H1 (cell line): ENCODE data around the gene RANBP2. TPM values are rescaled to one million over a fixed set of nuclear protein-coding genes. Genes with fewer than 3 reads are reported as not detected.

Experiments used
- ASH2L ChIP-seq: fragments of 200-600, 300-600 bp; sonication (generic); IDR thresholded peaks from one replicate; pipeline ENCODE4 v1.7.1; 2017; ENCODE audit warnings: low read length
- BRCA1 ChIP-seq: IDR thresholded peaks from 2 replicates; pipeline ENCODE4 v1.6.1; 2012; ENCODE audit warnings: low read depth, low read length, improper control_type of control experiment
- CHD2 ChIP-seq: IDR thresholded peaks from 2 replicates; pipeline ENCODE4 v1.6.1; 2012; ENCODE audit warnings: low read length, improper control_type of control experiment
- EGR1 ChIP-seq: IDR thresholded peaks from 2 replicates; pipeline ENCODE4 v1.6.1; 2011; ENCODE audit warnings: low read depth, low read length, borderline replicate concordance
- EZH2 ChIP-seq: fragments of 200-600 bp; sonication (generic); IDR thresholded peaks from 2 replicates; pipeline ENCODE4 v1.7.1; 2012; ENCODE audit warnings: low read depth, mild to moderate bottlenecking, moderate library complexity, low read length, inconsistent platforms; ENCODE audit not compliant: severe bottlenecking
- FOSL1 ChIP-seq: IDR thresholded peaks from 2 replicates; pipeline ENCODE4 v1.6.1; 2011; ENCODE audit warnings: mild to moderate bottlenecking, low read depth, low read length, moderate library complexity; ENCODE audit not compliant: insufficient read depth
- GABPA ChIP-seq: IDR thresholded peaks from 2 replicates; pipeline ENCODE4 v1.6.1; 2011; ENCODE audit warnings: mild to moderate bottlenecking, low read length, moderate library complexity, borderline replicate concordance; ENCODE audit not compliant: insufficient read depth
- GTF2F1 ChIP-seq: IDR thresholded peaks from 2 replicates; pipeline ENCODE4 v1.6.1; 2012; ENCODE audit warnings: low read depth, low read length, improper control_type of control experiment, borderline replicate concordance
- KDM4A ChIP-seq: IDR thresholded peaks from one replicate; pipeline ENCODE4 v1.7.1; 2012; ENCODE audit warnings: low read depth, mild to moderate bottlenecking, moderate library complexity, low read length, inconsistent platforms; ENCODE audit not compliant: severe bottlenecking
- KDM5A ChIP-seq: fragments of 200-600 bp; IDR thresholded peaks from 2 replicates; pipeline ENCODE4 v1.7.1; 2012; ENCODE audit warnings: mild to moderate bottlenecking, low read length, inconsistent platforms, mixed read lengths
- POLR2AphosphoS5 ChIP-seq: IDR thresholded peaks from 2 replicates; pipeline ENCODE4 v1.6.1; 2011; ENCODE audit warnings: low read depth, low read length
- RFX5 ChIP-seq: IDR thresholded peaks from 2 replicates; pipeline ENCODE4 v1.6.1; 2011; ENCODE audit warnings: low read depth, low read length, improper control_type of control experiment, borderline replicate concordance
- RXRA ChIP-seq: IDR thresholded peaks from 2 replicates; pipeline ENCODE4 v1.6.1; 2011; ENCODE audit warnings: low read depth, mild to moderate bottlenecking, low read length, moderate library complexity; ENCODE audit not compliant: insufficient read depth
- SIX5 ChIP-seq: IDR thresholded peaks from 2 replicates; pipeline ENCODE4 v1.6.1; 2011; ENCODE audit warnings: mild to moderate bottlenecking, low read depth, low read length
- SP1 ChIP-seq: IDR thresholded peaks from 2 replicates; pipeline ENCODE4 v1.6.1; 2011; ENCODE audit warnings: low read depth, low read length
- SP4 ChIP-seq: IDR thresholded peaks from 2 replicates; pipeline ENCODE4 v1.6.1; 2012; ENCODE audit warnings: low read length, inconsistent platforms
- TAF1 ChIP-seq: IDR thresholded peaks from 2 replicates; pipeline ENCODE4 v1.6.1; 2011; ENCODE audit warnings: mild to moderate bottlenecking, low read depth, low read length
- TEAD4 ChIP-seq: IDR thresholded peaks from 2 replicates; pipeline ENCODE4 v1.6.1; 2012; ENCODE audit warnings: low read depth, low read length, inconsistent platforms, mixed read lengths
- ZNF274 ChIP-seq: IDR thresholded peaks from 2 replicates; pipeline ENCODE4 v1.7.0; 2012; ENCODE audit warnings: low read length, borderline replicate concordance; ENCODE audit errors: extremely low read depth
- polyA plus RNA-seq, 7 experiments: library from polyadenylated mRNA; depleted of rRNA in 3 of 7; stranded (reverse) in 5 of 7; unstranded in 2 of 7; fragments of >200 nt in 5 of 7; fragments of 200-250 nt in 2 of 7; gene quantifications; 1 replicate in 5 of 7; 2 replicates in 1 of 7; 4 replicates in 1 of 7; pipeline versions ENCODE4 v1.2.1 to v1.2.3, GENCODE V29; 2011 to 2013; ENCODE audit warnings: missing spikeins in 2 of 7, mixed read lengths in 2 of 7
- total RNA-seq: library from RNA; stranded (reverse); fragmentation: NEBNext Ultra II Directional; extraction: Animal tissue kit (Norgen Biotek cat#: 25700); gene quantifications from 2 replicates; pipeline ENCODE4 v1.2.1, GENCODE V29; 2021
- TF ChIP-seq, protein P1 (sequence below), 3 experiments: IDR thresholded peaks; 1 replicate in 2 of 3; 2 replicates in 1 of 3; pipeline versions ENCODE4 v1.5.1 to v1.6.1; 2011; ENCODE audit warnings: low read length in 3 of 3, mild to moderate bottlenecking in 3 of 3, inconsistent platforms in 2 of 3, low read depth in 1 of 3, moderate library complexity in 1 of 3; ENCODE audit not compliant: insufficient read depth in 1 of 3; ENCODE audit errors: control extremely low read depth in 1 of 3
- TF ChIP-seq, protein P2 (sequence below): IDR thresholded peaks from 2 replicates; pipeline ENCODE4 v1.6.1; 2012; ENCODE audit warnings: inconsistent platforms

Gene RANBP2
- total and polyA plus RNA-seq, 2 of the 8 experiments (the other 6 are each of a cell fraction or from before 2014, with no cell fraction given) = 8.2 to 95.9 TPM

DNA sequence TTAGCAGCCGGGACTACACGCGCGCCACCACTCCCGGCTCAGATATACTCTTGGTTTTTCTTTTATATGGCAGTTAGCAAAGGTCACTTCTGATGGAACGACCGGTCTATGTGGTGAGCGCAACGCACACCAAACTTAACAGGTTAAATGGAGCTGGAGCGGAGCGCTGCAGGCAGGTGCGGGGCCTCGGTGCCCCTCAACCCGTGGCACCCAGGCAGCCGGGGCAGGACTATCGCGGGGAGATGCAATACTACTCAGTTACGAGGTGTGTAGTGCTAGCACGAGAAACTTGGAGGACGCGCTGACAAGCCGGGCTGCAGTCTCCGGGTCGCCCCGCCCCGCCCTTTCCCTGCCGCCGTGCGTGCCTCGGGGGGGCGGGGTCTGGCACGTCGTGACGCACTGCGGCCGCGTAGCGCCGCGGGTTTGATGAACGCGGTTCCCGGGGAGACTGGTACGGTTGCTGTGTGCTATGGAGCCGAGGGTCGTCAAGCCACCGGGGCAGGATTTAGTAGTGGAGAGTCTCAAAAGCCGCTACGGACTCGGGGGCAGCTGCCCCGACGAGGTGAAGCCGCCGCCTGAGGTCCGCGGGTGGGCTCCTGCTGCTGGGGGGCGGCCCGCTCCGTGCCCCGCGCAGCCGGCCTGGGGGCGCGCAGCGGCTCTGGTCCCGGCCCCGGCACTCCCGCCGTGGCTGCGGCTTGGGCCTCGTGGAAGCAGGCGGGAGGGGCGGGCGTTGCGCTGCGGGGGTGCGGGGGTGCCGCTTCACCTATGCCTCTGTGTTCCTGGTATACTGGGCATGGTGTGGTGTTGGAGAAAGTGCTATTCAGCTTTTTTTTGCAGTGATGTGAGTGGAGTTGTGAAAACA lies 67.3 kb downstream of the RANBP2 start, which contains the start of gene CCDC138 (continued):
- no peak for TF ChIP-seq GABPA
- TF ChIP-seq SP4 = no peak
- TF ChIP-seq ZNF274 = no peak
- no peak for TF ChIP-seq KDM4A
- TF ChIP-seq, protein P1, sequence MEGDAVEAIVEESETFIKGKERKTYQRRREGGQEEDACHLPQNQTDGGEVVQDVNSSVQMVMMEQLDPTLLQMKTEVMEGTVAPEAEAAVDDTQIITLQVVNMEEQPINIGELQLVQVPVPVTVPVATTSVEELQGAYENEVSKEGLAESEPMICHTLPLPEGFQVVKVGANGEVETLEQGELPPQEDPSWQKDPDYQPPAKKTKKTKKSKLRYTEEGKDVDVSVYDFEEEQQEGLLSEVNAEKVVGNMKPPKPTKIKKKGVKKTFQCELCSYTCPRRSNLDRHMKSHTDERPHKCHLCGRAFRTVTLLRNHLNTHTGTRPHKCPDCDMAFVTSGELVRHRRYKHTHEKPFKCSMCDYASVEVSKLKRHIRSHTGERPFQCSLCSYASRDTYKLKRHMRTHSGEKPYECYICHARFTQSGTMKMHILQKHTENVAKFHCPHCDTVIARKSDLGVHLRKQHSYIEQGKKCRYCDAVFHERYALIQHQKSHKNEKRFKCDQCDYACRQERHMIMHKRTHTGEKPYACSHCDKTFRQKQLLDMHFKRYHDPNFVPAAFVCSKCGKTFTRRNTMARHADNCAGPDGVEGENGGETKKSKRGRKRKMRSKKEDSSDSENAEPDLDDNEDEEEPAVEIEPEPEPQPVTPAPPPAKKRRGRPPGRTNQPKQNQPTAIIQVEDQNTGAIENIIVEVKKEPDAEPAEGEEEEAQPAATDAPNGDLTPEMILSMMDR (IDR thresholded peaks at IDR 0.05; ENCODE audit: control extremely low read depth in 1 of 3, insufficient read depth in 1 of 3, low read depth in 1 of 3, low read length in 3 of 3) = no peak
- no peak for TF ChIP-seq SIX5
- no peak; the same call in 1 of the 2 replicates for TF ChIP-seq TEAD4
- TF ChIP-seq SP1 = no peak
- TF ChIP-seq, protein P2, sequence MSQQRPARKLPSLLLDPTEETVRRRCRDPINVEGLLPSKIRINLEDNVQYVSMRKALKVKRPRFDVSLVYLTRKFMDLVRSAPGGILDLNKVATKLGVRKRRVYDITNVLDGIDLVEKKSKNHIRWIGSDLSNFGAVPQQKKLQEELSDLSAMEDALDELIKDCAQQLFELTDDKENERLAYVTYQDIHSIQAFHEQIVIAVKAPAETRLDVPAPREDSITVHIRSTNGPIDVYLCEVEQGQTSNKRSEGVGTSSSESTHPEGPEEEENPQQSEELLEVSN = peak; percentile 41
- peak; percentile 83 for TF ChIP-seq TAF1
- TF ChIP-seq EGR1 = no peak
- no peak for TF ChIP-seq RFX5
- no peak for TF ChIP-seq FOSL1
- TF ChIP-seq BRCA1 = no peak
- no peak for TF ChIP-seq EZH2
- TF ChIP-seq RXRA = no peak
- TF ChIP-seq POLR2AphosphoS5 = peak; percentile 91
- TF ChIP-seq GTF2F1 = peak; percentile 67; the same call in 1 of the 2 replicates
- TF ChIP-seq ASH2L = peak; percentile 90
- no peak for TF ChIP-seq KDM5A
- TF ChIP-seq CHD2 = peak; percentile 2; the same call in 1 of the 2 replicates
